Thyroid gland (tissue), 4 donors: ENCODE data around the gene KRT33A.
"Not testable (repeated sequence)": the region's sequence is repeated elsewhere in the genome, so short reads cannot be mapped to it uniquely, and the experiment has no call there.

Experiments
- POLR2A ChIP-seq, 2 donors: fragments of 450-650 bp; IDR thresholded peaks; one replicate each; pipeline ENCODE4 v1.6.1; 2017; ENCODE audit warnings: antibody characterized with exemption in 2 of 2, mild to moderate bottlenecking in 2 of 2, moderate library complexity in 1 of 2
- TF ChIP-seq, protein P1 (sequence below), 6 experiments: fragments of 200-600 bp in 3 of 6; fragments of 450-650 bp in 3 of 6; sonication (generic) in 3 of 6; IDR thresholded peaks; one replicate each; pipeline ENCODE4 v1.5.1; 2016 to 2019; ENCODE audit warnings: antibody characterized with exemption in 6 of 6, mild to moderate bottlenecking in 2 of 6, inconsistent platforms in 1 of 6, moderate library complexity in 1 of 6

- TF ChIP-seq, protein P1, sequence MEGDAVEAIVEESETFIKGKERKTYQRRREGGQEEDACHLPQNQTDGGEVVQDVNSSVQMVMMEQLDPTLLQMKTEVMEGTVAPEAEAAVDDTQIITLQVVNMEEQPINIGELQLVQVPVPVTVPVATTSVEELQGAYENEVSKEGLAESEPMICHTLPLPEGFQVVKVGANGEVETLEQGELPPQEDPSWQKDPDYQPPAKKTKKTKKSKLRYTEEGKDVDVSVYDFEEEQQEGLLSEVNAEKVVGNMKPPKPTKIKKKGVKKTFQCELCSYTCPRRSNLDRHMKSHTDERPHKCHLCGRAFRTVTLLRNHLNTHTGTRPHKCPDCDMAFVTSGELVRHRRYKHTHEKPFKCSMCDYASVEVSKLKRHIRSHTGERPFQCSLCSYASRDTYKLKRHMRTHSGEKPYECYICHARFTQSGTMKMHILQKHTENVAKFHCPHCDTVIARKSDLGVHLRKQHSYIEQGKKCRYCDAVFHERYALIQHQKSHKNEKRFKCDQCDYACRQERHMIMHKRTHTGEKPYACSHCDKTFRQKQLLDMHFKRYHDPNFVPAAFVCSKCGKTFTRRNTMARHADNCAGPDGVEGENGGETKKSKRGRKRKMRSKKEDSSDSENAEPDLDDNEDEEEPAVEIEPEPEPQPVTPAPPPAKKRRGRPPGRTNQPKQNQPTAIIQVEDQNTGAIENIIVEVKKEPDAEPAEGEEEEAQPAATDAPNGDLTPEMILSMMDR (IDR thresholded peaks at IDR 0.05), result not testable (repeated sequence)
- not testable (repeated sequence) for TF ChIP-seq POLR2A (IDR thresholded peaks at IDR 0.05)
Measured at GRCh38 chr17:41395044-41395443, 44.4 kb upstream of the KRT33A start.
